ENCODE measurements around the gene ATL1. TPM values are rescaled to one million over a fixed set of nuclear protein-coding genes. Genes with fewer than 3 reads are reported as not detected.

Gene ATL1
- total and polyA plus RNA-seq, 2 of the 13 experiments (the other 11 are each of a cell fraction or from before 2014, with no cell fraction given) = 0.60 to 0.65 TPM

DNA sequence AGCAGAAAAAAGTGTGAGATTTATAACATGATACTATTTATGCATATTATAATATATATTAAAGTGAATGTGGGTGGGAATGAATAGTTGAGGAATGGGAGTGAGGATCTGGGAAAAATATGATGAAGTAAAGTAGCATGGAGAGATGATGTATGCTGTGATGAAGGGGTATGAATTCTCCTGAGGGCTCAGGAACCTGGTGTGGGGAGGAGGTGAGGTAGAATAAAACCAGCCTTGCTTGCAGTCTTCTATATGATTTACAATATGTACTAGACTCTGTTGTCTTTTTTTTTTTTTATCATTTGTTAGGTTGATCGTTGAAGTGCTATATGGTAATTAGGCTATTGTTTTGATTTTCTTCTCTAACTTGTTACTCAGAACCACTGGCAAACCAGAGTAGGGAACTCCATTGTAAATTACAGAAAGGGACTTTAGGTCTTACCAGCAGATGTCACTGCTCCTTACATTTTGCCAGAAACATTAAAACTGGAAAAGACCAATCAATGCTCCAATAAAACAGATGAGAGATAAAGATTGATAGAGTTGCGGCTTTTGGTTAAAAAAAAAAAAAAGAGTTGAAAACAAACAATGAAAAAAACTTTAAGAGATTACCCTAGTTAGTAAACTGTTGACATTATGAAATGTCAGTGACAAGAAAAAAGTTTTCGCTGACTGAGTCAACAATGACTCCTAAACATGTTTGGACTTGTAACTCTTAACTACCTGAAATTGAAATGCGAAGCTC, 39.9 kb downstream of the ATL1 start (continued):
- TF ChIP-seq, protein P1, sequence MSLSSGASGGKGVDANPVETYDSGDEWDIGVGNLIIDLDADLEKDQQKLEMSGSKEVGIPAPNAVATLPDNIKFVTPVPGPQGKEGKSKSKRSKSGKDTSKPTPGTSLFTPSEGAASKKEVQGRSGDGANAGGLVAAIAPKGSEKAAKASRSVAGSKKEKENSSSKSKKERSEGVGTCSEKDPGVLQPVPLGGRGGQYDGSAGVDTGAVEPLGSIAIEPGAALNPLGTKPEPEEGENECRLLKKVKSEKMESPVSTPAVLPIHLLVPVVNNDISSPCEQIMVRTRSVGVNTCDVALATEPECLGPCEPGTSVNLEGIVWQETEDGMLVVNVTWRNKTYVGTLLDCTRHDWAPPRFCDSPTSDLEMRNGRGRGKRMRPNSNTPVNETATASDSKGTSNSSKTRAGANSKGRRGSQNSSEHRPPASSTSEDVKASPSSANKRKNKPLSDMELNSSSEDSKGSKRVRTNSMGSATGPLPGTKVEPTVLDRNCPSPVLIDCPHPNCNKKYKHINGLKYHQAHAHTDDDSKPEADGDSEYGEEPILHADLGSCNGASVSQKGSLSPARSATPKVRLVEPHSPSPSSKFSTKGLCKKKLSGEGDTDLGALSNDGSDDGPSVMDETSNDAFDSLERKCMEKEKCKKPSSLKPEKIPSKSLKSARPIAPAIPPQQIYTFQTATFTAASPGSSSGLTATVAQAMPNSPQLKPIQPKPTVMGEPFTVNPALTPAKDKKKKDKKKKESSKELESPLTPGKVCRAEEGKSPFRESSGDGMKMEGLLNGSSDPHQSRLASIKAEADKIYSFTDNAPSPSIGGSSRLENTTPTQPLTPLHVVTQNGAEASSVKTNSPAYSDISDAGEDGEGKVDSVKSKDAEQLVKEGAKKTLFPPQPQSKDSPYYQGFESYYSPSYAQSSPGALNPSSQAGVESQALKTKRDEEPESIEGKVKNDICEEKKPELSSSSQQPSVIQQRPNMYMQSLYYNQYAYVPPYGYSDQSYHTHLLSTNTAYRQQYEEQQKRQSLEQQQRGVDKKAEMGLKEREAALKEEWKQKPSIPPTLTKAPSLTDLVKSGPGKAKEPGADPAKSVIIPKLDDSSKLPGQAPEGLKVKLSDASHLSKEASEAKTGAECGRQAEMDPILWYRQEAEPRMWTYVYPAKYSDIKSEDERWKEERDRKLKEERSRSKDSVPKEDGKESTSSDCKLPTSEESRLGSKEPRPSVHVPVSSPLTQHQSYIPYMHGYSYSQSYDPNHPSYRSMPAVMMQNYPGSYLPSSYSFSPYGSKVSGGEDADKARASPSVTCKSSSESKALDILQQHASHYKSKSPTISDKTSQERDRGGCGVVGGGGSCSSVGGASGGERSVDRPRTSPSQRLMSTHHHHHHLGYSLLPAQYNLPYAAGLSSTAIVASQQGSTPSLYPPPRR (CRISPR knock-in tag; IDR thresholded peaks at IDR 0.05; ENCODE audit: borderline replicate concordance) = no peak
- TF ChIP-seq EP300 (IDR thresholded peaks at IDR 0.05; ENCODE audit: low read depth in 2 of 2, low read length in 2 of 2) = peak in 1 of 2 experiments; percentile 64; a peak in 1 of 4 replicates
- TF ChIP-seq EP300 (CRISPR knock-in tag; IDR thresholded peaks at IDR 0.05; ENCODE audit: borderline replicate concordance) = no peak
- TF ChIP-seq ZNF556 (CRISPR knock-in tag; IDR thresholded peaks at IDR 0.05; ENCODE audit: borderline replicate concordance) = no peak
- 0 out of 2 replicates have a peak, but pooled peaks have one; percentile 20 for TF ChIP-seq CREM (IDR thresholded peaks at IDR 0.05)
- TF ChIP-seq CREM (CRISPR knock-in tag; IDR thresholded peaks at IDR 0.05) = no peak
- no peak for TF ChIP-seq ZNF557 (CRISPR knock-in tag; IDR thresholded peaks at IDR 0.05)
- no peak for TF ChIP-seq KLF15 (CRISPR knock-in tag; IDR thresholded peaks at IDR 0.05; ENCODE audit: borderline replicate concordance)
- TF ChIP-seq RBM39 (IDR thresholded peaks at IDR 0.05; ENCODE audit: low read depth, low read length, poor library complexity, severe bottlenecking) = no peak
- no peak for TF ChIP-seq FIP1L1 (IDR thresholded peaks at IDR 0.05; ENCODE audit: borderline replicate concordance, insufficient read depth, low read depth, low read length)
- TF ChIP-seq GFI1 (CRISPR knock-in tag; IDR thresholded peaks at IDR 0.05; ENCODE audit: borderline replicate concordance) = no peak
- no peak for TF ChIP-seq ZNF83 (CRISPR knock-in tag; IDR thresholded peaks at IDR 0.05; ENCODE audit: borderline replicate concordance)
- TF ChIP-seq FOXP1 (IDR thresholded peaks at IDR 0.05) = no peak
- TF ChIP-seq FOXP1 (CRISPR knock-in tag; IDR thresholded peaks at IDR 0.05) = peak; percentile 74; the same call in 1 of the 2 replicates
- no peak for TF ChIP-seq JARID2 (CRISPR knock-in tag; IDR thresholded peaks at IDR 0.05; ENCODE audit: insufficient replicate concordance)
- TF ChIP-seq, protein P2, sequence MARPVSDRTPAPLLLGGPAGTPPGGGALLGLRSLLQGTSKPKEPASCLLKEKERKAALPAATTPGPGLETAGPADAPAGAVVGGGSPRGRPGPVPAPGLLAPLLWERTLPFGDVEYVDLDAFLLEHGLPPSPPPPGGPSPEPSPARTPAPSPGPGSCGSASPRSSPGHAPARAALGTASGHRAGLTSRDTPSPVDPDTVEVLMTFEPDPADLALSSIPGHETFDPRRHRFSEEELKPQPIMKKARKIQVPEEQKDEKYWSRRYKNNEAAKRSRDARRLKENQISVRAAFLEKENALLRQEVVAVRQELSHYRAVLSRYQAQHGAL (CRISPR knock-in tag; IDR thresholded peaks at IDR 0.05; ENCODE audit: not compliant biosample characterization) = no peak
- TF ChIP-seq ZNF564 (CRISPR knock-in tag; IDR thresholded peaks at IDR 0.05) = no peak
- no peak for TF ChIP-seq ZBTB21 (CRISPR knock-in tag; IDR thresholded peaks at IDR 0.05)
- no peak for TF ChIP-seq BORCS8-MEF2B (CRISPR knock-in tag; IDR thresholded peaks at IDR 0.05)
- 0 out of 2 replicates have a peak, but pooled peaks have one; percentile 22 for TF ChIP-seq ZNF792 (CRISPR knock-in tag; IDR thresholded peaks at IDR 0.05)
- no peak for TF ChIP-seq NFYB (CRISPR knock-in tag; IDR thresholded peaks at IDR 0.05)
- no peak for TF ChIP-seq ARNT (IDR thresholded peaks at IDR 0.05)
- TF ChIP-seq XRCC5 (optimal IDR thresholded peaks at IDR 0.05; ENCODE audit: low read length) = no peak
- no peak for TF ChIP-seq ZBTB42 (CRISPR knock-in tag; IDR thresholded peaks at IDR 0.05)
- TF ChIP-seq, protein P3, sequence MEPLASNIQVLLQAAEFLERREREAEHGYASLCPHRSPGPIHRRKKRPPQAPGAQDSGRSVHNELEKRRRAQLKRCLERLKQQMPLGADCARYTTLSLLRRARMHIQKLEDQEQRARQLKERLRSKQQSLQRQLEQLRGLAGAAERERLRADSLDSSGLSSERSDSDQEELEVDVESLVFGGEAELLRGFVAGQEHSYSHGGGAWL (CRISPR knock-in tag; IDR thresholded peaks at IDR 0.05) = no peak
- TF ChIP-seq ZNF33A (CRISPR knock-in tag; IDR thresholded peaks at IDR 0.05; ENCODE audit: borderline replicate concordance) = no peak
- no peak for TF ChIP-seq JUNB (CRISPR knock-in tag; IDR thresholded peaks at IDR 0.05; ENCODE audit: borderline replicate concordance)

Measured in HepG2 (cell line).